ENCODE data around the gene TRMT10C. TPM values are rescaled to one million over a fixed set of nuclear protein-coding genes. Genes with fewer than 3 reads are reported as not detected.

Gene TRMT10C
- total RNA-seq, 1 donor from 2014 or later, result 40.5 TPM

Other genes with a start within 250 kb of the TRMT10C start
- gene IMPG2, start 241.3 kb upstream of the TRMT10C start, total RNA-seq, result 0.67 and 0.78 TPM in 2 replicates
- 14.2 and 15.4 TPM in 2 replicates for gene SENP7, start 48.7 kb upstream of the TRMT10C start, total RNA-seq
- 57.4 and 58.0 TPM in 2 replicates for gene PCNP, start 12.3 kb downstream of the TRMT10C start, total RNA-seq
- 19.8 and 20.1 TPM in 2 replicates for gene ZBTB11, start 115.3 kb downstream of the TRMT10C start, total RNA-seq
- gene RPL24, start 124.8 kb downstream of the TRMT10C start, total RNA-seq, result 959 and 1,040 TPM in 2 replicates
- 21.1 and 27.8 TPM in 2 replicates for gene CEP97, start 162.7 kb downstream of the TRMT10C start, total RNA-seq
- 36.4 and 42.1 TPM in 2 replicates for gene NXPE3, start 217.3 kb downstream of the TRMT10C start, total RNA-seq